Left renal pelvis (tissue), 4 donors: ENCODE results near the gene SOX9. TPM values are rescaled to one million over a fixed set of nuclear protein-coding genes. Genes with fewer than 3 reads are reported as not detected.
"Not testable (repeated sequence)": the region's sequence is repeated elsewhere in the genome, so short reads cannot be mapped to it uniquely, and the experiment has no call there.

ENCODE experiments used
- DNase-seq, 4 donors: peaks; one replicate each; pipeline ENCODE4 v3.0.0-alpha.2; 2013; ENCODE audit warnings: low read depth in 4 of 4, low spot score in 3 of 4
- polyA plus RNA-seq, 4 donors: library from polyadenylated mRNA; unstranded; fragments of 120-200 nt; gene quantifications; one replicate each; pipeline ENCODE4 v1.2.1, GENCODE V29; 2013; ENCODE audit not compliant: insufficient read length in 4 of 4

SOX9 gene
- polyA plus RNA-seq, 4 donors, result 17.5 to 24.5 (median 19.0) TPM

DNA sequence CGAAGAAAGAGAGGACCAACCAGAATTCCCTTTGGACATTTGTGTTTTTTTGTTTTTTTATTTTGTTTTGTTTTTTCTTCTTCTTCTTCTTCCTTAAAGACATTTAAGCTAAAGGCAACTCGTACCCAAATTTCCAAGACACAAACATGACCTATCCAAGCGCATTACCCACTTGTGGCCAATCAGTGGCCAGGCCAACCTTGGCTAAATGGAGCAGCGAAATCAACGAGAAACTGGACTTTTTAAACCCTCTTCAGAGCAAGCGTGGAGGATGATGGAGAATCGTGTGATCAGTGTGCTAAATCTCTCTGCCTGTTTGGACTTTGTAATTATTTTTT is 3.6 kb downstream of the SOX9 start:
- DNase-seq, result no peak

DNA sequence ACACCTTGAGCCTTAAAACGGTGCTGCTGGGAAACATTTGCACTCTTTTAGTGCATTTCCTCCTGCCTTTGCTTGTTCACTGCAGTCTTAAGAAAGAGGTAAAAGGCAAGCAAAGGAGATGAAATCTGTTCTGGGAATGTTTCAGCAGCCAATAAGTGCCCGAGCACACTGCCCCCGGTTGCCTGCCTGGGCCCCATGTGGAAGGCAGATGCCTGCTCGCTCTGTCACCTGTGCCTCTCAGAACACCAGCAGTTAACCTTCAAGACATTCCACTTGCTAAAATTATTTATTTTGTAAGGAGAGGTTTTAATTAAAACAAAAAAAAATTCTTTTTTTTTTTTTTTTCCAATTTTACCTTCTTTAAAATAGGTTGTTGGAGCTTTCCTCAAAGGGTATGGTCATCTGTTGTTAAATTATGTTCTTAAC is 4.4 kb downstream of the SOX9 start:
- DNase-seq, result no peak

DNA sequence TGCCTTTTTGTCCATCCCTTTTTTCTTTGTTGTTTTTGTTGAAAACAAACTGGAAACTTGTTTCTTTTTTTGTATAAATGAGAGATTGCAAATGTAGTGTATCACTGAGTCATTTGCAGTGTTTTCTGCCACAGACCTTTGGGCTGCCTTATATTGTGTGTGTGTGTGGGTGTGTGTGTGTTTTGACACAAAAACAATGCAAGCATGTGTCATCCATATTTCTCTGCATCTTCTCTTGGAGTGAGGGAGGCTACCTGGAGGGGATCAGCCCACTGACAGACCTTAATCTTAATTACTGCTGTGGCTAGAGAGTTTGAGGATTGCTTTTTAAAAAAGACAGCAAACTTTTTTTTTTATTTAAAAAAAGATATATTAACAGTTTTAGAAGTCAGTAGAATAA is 4.9 kb downstream of the SOX9 start:
- DNase-seq, result no peak

DNA sequence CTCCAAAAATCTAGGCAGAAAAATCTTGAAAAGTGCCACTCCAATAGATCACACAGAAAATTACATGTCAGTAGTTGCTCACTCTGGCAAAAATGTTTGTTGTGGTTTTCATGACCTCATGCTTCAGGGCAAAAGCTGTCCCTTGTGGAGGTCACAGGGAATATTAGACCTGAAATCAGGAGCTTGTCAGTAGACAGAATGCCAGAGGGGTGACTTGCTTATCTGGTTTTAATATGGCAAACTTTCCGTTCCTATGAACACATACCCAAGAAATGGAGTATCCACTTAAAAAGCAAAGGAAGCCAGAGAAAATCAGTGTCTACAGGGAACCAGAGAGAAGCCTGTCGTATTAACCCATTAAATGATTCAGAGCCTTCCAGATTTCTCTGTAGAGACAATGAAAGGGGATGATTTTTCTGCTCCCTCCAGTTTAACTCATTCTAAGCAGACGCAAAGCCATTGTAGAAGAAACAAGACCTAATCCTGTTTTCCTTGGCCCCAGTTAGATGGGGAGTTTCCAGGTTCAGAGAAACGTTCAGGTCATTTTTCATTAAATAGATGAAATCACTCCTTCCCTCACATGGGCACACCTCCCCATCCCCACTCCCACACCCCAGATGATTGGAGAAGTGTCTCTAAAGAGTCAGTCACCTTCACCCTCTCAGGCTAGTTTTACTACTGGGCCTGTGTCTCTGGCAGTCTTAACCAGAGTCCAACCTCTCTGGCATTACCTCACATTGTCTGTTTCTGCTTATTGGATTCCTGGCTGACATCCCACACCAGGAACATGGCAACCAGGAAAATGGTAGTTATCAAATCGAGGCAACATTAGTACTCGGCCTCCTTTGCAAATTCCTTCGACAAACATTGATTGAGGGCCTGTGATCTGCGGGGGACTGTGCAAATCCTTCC is 6.0 kb downstream of the SOX9 start:
- DNase-seq, result no peak

DNA sequence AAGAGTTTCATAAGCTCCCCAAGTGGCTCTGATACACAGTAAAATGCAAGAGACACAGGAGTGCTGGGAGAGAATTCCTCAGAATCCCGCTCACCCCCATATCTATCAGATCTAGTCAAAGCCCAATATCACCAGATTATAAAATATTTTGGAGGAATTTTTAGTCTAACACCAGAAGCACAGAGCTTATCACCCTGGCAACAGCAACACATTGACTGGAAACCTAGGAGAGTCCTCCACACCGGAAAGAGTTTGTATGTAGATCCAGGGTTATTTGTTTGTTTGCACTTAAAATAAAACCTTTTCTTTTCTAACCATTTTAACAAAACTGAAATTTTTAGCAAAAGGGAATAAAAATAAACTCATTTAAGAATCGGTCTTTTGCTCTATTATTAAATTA is 7.2 kb downstream of the SOX9 start:
- DNase-seq, result no peak

DNA sequence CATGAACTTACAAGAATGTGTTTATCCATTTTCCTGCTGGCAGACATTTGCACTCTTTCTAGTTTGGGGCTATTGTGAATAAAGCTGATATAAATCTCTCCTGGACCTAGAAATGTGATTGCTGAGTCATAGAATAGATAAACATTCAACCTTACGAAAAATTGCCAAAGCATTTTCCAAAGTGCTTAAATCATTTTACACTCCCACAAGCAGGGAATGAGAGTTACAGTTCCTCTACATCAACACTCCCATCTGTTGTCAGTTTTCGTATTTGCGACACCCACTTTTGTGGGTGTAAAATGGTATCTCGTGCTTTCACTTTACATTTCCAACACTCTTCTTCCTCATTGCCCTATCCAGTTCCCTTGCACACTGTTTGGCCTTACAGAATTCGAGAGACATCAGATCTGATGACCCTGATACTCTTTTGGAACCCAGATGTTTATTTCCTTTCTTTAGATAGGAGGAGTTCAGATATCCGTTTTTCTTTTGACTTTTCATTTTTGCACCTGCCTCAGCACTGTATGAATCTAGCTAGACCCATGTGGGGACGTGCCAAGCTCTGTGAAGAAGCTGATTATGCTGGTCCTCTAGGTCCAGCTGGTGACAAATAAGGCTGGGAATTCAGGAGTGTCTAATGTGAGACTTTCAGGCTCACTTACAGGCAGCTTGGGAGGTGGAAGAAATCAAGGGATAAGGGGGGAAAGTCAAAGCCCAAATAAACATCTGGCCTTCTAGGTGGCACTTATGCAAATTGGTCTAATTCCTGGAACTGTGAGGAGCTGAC is 14.0 kb downstream of the SOX9 start:
- DNase-seq, result no peak

DNA sequence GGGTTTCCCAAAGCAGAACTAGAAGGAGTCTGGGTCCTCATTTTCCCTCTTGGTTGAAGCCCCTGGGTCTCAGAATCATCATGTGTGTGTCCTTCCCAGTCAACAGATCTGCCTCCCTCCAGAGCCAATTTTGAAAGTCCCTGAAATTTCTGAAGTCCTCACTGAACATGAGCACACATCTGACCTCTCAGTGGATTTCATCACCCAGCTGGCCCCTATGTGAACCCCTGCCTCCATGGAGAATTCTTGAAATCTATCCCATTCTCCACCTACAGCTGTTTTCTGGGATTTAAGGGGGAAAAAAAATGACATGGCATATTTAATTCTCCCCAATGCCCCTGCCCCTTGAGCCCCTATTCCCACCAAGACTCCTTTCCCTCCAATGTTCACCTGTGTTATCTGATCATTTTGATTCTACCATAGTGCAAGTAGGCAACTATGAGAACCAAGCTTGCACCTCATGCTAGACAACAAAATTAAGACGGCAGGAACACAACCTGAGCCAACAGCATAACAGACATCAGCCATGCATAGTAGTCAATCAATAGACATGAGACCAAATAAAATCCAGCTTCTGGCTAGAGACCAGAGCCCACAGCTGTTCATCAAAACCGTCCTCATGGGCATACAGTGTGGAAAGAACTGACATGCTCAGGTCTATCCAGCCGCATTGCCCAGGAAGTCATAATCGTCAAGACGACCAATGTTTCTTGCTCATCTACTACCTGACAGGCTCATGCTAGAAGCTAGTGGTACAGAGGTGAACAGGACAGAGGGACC is 14.9 kb downstream of the SOX9 start:
- DNase-seq, result no peak

DNA sequence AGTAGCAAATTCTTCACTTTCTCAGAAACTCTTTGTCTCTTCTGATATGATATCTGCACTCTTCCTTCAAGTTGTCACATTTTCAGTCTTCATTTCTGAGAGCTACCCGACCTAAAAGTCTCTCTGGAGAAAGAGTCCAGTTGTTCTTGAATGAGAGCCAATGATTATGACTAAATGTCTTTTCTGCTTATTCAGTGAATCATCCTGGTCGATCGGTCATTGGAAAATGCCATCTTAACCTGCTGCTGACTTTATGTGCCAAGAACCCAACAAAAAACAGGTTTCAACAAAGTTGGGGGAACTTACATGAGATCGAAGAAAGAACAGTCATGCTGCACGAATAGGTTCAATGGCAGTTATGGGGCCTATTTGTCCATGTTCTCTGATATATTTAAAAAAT is 15.9 kb downstream of the SOX9 start:
- no peak for DNase-seq

DNA sequence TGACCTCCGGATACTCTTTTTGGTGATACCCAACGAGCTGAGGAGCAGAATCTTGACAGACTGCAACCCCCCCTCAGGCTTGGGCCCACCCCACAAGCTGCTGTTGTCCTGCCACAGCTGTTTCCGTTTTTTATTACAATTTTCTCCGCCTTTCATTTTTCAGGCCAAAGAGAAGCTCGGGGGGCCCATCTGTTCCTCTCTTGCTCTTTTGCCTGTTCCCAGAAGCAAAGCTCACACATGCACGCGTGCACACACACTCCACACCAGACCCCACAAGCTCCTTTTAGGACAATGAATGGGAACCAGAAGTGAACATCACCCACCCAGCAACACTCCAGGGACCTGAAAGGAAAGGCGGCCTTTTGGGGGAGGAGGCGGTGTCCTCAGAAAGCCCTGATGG is 16.3 kb downstream of the SOX9 start:
- DNase-seq, result no peak

DNA sequence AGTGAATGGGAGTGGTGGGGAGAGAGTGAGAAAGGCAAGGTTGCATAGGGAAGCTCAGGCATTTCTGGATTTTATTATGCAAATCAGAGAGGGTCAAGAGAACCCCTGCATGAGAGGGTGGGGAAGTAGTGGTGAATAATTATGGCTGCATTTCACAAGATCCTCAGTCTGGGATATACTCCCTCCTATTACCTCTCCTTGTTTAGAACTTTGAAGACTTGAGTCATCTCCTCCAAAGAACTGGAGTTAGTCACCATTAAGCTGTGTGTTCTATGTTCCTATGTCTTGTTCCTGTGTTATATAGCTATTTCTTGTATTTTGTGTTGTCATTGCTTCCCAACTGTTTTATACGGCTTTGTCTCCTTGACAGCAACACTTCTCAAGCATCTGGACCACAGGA is 18.4 kb downstream of the SOX9 start:
- no peak for DNase-seq

DNA sequence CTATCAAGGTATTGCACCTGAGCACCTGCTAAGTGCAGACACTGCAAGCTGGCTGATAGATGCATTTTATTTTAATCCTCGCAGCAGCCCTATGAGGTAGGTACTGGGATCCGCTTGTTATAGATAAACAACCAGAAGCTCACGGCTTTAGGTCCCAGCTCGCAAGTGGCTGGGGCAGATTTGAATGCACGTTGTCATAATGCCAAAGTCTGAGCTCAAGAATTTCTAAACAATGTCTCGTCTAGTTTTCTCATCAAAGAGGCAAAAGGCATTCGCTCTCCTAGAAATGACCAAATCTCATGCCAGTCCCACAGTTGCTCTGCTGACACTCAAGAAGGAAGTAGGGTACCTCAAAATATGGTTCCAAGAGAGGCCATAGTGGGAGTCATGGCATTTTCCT is 20.5 kb downstream of the SOX9 start:
- DNase-seq, result no peak

DNA sequence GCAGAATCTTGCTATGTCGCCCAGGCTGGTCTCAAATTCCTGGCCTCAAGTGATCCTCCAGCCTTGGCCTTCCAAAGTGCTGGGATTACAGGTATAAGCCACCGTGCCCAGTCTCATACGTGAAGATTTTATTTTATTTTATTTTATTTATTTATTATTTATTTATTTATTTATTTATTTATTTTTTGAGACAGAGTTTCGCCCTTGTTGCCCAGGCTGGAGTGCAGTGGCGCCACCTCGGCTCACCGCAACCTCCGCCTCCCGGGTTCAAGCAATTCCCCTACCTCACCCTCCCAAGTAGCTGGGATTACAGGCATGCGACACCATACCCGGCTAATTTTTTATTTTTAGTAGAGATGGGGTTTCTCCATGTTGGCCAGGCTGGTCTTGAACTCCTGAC is 21.3 kb downstream of the SOX9 start:
- not testable (repeated sequence) for DNase-seq

DNA sequence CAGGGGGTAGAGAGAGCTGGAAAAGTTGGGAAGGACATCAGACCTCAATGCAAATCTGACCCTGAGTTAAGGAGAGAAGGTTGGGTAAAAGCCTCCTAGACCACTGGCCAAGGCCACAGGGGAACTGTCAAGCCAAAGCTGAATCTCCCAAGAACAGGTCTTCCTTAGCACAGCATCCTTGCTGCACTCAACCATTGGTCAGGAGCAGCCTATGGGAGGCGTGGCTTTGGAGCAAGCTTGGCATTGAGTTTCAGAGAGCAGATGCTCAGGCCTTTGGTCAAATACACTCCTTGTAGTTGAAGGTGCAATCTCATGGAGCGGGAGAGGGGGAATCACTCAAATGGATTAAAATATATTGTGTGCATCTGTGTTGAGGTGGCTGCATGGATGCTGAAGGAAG is 21.8 kb downstream of the SOX9 start:
- DNase-seq, result no peak

DNA sequence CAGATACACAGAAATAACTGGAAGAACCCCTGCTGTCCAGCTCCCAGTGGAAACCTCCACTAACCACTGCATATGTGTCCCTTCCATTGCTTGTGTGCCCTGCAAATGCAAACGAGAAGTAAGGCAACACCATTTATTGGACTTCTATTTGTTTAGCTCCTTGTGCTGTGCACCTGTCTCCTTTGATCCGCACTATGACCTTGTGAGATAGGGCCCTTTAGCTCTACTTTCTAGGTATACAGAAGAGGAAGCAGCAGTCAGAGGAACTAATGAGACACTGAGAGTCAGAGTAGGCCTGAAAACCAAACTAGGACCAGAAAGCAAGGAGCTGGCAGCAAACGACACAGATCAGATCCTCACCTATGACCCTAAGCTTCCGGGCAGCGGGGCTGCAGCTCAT is 22.4 kb downstream of the SOX9 start:
- no peak for DNase-seq

DNA sequence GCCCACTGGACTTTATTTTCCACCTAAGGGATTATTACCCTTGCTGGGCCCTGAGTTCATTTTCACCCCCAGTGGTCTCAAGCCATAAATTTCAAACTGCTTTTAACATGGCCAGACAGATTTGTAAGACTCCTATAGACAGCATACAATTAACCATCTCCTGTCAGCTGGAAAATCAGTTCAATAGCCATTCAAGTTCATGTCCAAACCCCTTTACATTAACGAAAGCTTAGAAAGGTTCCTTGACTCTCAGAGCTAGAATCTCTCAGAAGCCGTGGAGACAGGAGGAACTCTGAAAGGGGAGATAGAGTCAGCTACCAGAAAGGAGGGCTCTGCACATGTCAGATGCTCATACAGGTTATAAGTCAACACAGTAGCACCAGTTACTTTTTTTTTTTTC is 23.3 kb downstream of the SOX9 start:
- DNase-seq, result no peak

DNA sequence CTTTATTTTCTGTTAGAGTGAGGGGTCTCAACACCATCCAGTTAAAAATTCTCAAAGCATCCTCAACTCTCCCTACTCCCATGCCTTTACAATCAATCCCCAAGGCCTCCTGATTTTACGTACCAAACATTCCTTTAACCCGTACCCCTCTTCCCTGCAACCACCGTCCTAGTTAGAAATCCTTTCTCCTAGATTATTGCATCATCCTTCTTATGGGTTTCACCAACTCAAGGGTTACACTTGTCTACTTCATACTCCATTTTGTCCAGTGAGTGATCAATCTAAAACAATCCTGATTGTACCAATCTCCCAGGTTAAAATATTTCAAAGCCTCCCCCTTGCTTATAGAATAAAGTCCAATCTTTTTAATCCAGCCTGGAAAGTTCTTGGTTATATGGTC is 24.7 kb downstream of the SOX9 start:
- DNase-seq, result no peak

DNA sequence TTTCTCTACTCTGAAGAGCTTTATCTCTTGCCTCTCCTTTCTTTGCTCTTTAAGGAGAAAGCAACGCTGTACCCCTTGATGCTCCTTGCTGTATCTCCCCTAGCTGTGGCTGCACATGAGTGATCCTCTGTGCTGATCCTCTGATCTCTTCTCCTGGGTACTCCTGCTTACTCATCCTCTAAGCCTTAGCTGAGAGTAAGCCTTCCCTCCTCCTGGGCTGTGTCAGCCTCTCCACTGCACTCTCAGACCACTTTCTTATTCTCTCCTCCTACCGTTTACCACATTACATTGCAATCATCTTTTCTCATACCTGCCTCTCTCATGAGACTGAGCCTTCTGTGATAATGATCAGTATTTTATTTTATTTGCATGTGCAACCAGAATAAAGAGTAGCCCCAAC is 25.1 kb downstream of the SOX9 start:
- DNase-seq, result no peak

DNA sequence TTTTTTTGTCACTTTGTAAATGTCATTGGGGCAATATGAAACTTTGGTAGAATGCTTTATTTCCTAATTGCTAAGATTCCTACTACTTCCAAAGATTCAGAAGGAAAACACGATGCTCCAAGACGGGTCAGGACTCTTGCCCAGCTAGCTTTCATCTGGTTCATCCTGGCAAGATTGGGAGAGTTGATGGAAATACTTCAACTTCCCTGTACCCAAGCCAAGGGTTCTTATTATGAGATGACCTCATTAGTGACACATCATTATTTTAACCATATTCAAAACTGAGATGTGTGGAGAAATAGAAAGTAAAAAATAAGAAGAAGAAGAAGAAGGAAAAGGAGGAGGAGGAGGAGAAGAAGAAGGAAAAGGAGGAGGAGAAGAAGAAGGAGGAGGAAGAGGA is 25.6 kb downstream of the SOX9 start:
- no peak for DNase-seq

DNA sequence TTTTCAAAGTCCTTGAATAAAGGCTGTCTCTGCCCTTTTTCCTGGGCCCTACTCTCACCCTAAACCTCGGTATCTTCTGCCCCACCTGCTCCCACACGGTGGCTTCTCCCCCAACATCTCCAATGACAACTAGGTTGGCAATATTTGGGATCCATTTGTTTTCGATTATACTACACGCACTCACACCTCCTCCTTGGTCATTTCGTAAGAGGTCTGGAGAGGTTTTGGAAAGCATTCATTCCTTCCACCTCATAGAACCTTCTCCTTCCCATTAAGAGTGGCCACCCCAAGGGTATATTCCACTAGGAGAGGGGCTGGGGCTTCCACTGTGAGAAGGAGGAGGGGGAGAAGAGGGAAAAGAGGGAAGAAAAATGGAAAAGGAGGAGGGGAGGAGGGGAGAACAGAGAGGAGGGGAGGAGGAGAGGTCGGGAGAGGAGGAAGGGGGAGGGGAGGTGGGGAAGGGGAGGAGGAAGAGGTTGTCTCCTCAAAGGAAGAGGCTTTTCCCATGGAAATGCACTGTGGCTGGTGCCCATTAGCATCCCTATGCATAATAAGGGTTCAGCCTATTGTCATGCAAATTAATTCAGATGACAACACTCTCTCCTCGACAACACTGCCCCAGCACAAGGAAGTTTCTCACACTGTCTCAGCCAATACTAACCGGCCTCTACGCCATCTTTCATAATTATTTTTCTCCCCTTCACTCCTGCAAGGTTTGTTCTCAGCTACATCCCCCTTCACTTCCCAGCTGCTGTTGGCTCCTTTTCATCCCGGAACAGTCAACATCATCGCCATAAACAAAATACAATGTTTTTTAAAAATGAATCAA is 30.0 kb downstream of the SOX9 start:
- no peak for DNase-seq

DNA sequence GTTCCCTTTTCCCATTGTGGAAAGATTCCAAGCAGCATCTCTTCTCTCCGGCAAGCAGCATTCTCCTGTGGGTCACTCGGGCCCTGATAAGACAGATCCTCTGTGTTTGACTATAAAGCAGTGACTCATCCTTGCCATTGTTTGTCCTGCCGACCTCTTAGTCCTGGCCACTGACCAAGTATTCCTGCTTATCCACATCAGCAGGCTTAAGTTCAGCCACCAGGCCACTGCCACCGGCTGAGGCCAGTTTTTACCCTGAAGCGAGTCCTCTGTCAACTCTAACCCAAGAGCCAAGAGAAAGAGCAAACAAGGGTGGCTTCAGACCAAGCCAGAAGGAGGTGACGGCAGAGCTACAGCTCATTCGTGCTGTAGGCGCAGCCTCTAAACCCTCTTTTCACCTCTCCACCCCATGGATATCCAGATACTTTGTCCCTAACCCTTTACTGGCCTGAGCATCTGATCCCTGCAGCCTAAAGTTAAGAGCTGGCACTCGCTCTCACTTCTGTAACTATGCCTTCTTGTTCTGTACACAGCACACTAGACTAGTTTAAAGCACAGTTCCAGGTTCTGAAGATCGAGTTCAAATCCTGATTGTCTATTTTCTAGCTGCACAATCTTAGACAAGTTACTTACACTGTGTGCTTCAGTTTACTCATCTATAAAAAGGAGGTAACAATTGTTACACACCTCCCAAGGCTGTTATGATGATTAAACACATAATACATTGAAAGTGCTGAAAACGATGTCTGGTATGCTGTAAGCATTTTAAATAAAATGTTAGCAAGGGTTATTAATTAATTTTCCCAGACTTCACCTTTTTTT is 31.0 kb downstream of the SOX9 start:
- DNase-seq, result no peak
